H1 (cell line): Measurements from ENCODE around the gene KLHL40. TPM values are rescaled to one million over a fixed set of nuclear protein-coding genes. Genes with fewer than 3 reads are reported as not detected.

ENCODE experiments used
- CTCF ChIA-PET: fragments of 300-600 bp; sonication (Branson Sonifier 250); formaldehyde crosslinking; loops from one replicate; lab custom pipeline; 2021; ENCODE audit not compliant: partially characterized antibody; lab: Charles Lee
- POLR2A ChIA-PET: fragments of 300-600 bp; sonication (Branson Sonifier 250); formaldehyde crosslinking; loops from one replicate; lab custom pipeline; 2021; ENCODE audit warnings: inconsistent platforms; ENCODE audit not compliant: partially characterized antibody; lab: Charles Lee
- DNase-seq, 2 experiments: peaks; one replicate each; pipeline versions ENCODE4 v3.0.0 to v3.0.0-alpha.2; 2010 to 2022; ENCODE audit warnings: low spot score in 2 of 2, low read depth in 1 of 2, mixed read lengths in 1 of 2
- FAIRE-seq: peaks from 2 replicates; lab custom pipeline; 2011; peaks lifted over from hg19 to GRCh38; lab: Jason Lieb, UNC
- H2AFZ ChIP-seq: 2 replicates; pipeline ENCODE4 v1.8.1; 2012; ENCODE audit warnings: low read length, inconsistent platforms
- H2AK5ac ChIP-seq: 2 replicates; pipeline ENCODE4 v1.6.1; 2013; ENCODE audit warnings: low read depth, low read length
- H2BK120ac ChIP-seq: replicated peaks from 2 replicates; pipeline ENCODE3; 2013; ENCODE audit warnings: low read depth, low read length, inconsistent platforms
- H2BK12ac ChIP-seq: 2 replicates; pipeline ENCODE4 v1.6.1; 2013; ENCODE audit warnings: low read depth, low read length
- H2BK15ac ChIP-seq: 2 replicates; pipeline ENCODE4 v1.6.1; 2013; ENCODE audit warnings: low read length
- H2BK20ac ChIP-seq: 2 replicates; pipeline ENCODE4 v1.6.1; 2013; ENCODE audit warnings: low read length
- H2BK5ac ChIP-seq: 2 replicates; pipeline ENCODE4 v1.6.1; 2013; ENCODE audit warnings: low read depth, low read length
- H3K14ac ChIP-seq: 2 replicates; pipeline ENCODE4 v1.6.1; 2013; ENCODE audit warnings: inconsistent platforms; ENCODE audit not compliant: insufficient read length
- H3K18ac ChIP-seq: 2 replicates; pipeline ENCODE4 v1.6.1; 2013; ENCODE audit warnings: low read length; ENCODE audit errors: extremely low read depth
- H3K23ac ChIP-seq: 2 replicates; pipeline ENCODE4 v1.6.1; 2013; ENCODE audit warnings: inconsistent platforms; ENCODE audit not compliant: insufficient read length
- H3K23me2 ChIP-seq: 2 replicates; pipeline ENCODE4 v1.6.1; 2013; ENCODE audit warnings: low read depth, low read length
- H3K27ac ChIP-seq: 2 replicates; pipeline ENCODE4 v1.6.1; 2011; ENCODE audit warnings: low read depth, low read length, inconsistent platforms
- H3K27me3 ChIP-seq, 4 experiments: replicated peaks in 1 of 4; 1 replicate in 1 of 4; 2 replicates in 3 of 4; pipeline versions ENCODE4 v1.6.1 to v1.8.1; 2011 to 2013; ENCODE audit warnings: low read length in 3 of 4, mild to moderate bottlenecking in 3 of 4, inconsistent platforms in 2 of 4, mixed read lengths in 2 of 4, moderate library complexity in 1 of 4; ENCODE audit not compliant: control insufficient read depth in 3 of 4, insufficient read depth in 3 of 4; ENCODE audit errors: extremely low read depth in 1 of 4
- H3K36me3 ChIP-seq, 4 experiments: 2 replicates each; pipeline versions ENCODE4 v1.6.1 to v1.8.1; 2011 to 2013; ENCODE audit warnings: mild to moderate bottlenecking in 4 of 4, low read length in 3 of 4, moderate library complexity in 2 of 4, control low read depth in 1 of 4, inconsistent platforms in 1 of 4; ENCODE audit not compliant: insufficient read depth in 4 of 4, control insufficient read depth in 2 of 4
- H3K4ac ChIP-seq: replicated peaks from 2 replicates; pipeline ENCODE3; 2013; ENCODE audit warnings: low read length, low read depth, mixed read lengths, inconsistent platforms; ENCODE audit not compliant: insufficient read length
- H3K4me1 ChIP-seq, 4 experiments: replicated peaks in 1 of 4; 1 replicate in 1 of 4; 2 replicates in 3 of 4; pipeline versions ENCODE4 v1.6.1 to v1.8.1; 2011 to 2013; ENCODE audit warnings: low read length in 3 of 4, inconsistent platforms in 2 of 4, mixed read lengths in 1 of 4; ENCODE audit not compliant: insufficient read depth in 4 of 4, control insufficient read depth in 3 of 4
- H3K4me2 ChIP-seq, 2 experiments: 2 replicates each; pipeline versions ENCODE4 v1.6.1 to v1.8.1; 2011 to 2013; ENCODE audit warnings: low read depth in 2 of 2, low read length in 2 of 2, control low read depth in 1 of 2, inconsistent platforms in 1 of 2, mild to moderate bottlenecking in 1 of 2; ENCODE audit not compliant: insufficient read depth in 1 of 2
- H3K4me3 ChIP-seq, 4 experiments: fragments of 200-600, 300-600 bp in 1 of 4; sonication (generic), shearing (Covaris generic), sonication (Bioruptor Twin) in 1 of 4; 2 replicates each; pipeline versions ENCODE4 v1.5.1 to v1.8.1; 2011 to 2016; ENCODE audit warnings: low read length in 4 of 4, low read depth in 3 of 4, control low read depth in 2 of 4, inconsistent platforms in 2 of 4, mild to moderate bottlenecking in 2 of 4, mixed read lengths in 1 of 4, moderate library complexity in 1 of 4; ENCODE audit not compliant: insufficient read depth in 2 of 4; ENCODE audit errors: extremely low read depth in 1 of 4
- H3K56ac ChIP-seq: replicated peaks from 2 replicates; pipeline ENCODE3; 2013; ENCODE audit warnings: low read depth, mild to moderate bottlenecking, mixed read lengths, low read length, inconsistent platforms; ENCODE audit not compliant: insufficient read length
- H3K79me1 ChIP-seq: 2 replicates; pipeline ENCODE4 v1.6.1; 2013; ENCODE audit warnings: low read depth, low read length, control low read depth
- H3K79me2 ChIP-seq, 2 experiments: 2 replicates each; pipeline versions ENCODE4 v1.6.1 to v1.8.1; 2012 to 2013; ENCODE audit warnings: low read length in 2 of 2, mild to moderate bottlenecking in 2 of 2, inconsistent platforms in 1 of 2; ENCODE audit not compliant: insufficient read depth in 2 of 2, control insufficient read depth in 1 of 2
- H3K9ac ChIP-seq, 4 experiments: replicated peaks in 1 of 4; 1 replicate in 1 of 4; 2 replicates in 3 of 4; pipeline versions ENCODE4 v1.6.1 to v1.8.1; 2011 to 2013; ENCODE audit warnings: low read depth in 3 of 4, low read length in 3 of 4, control low read depth in 2 of 4, mild to moderate bottlenecking in 2 of 4, moderate library complexity in 2 of 4, inconsistent platforms in 1 of 4; ENCODE audit errors: extremely low read depth in 1 of 4
- H3K9me3 ChIP-seq, 2 experiments: 2 replicates each; pipeline versions ENCODE4 v1.6.1 to v1.8.1; 2012 to 2013; ENCODE audit warnings: mild to moderate bottlenecking in 2 of 2, moderate library complexity in 2 of 2, control low read depth in 1 of 2, inconsistent platforms in 1 of 2, low read depth in 1 of 2, low read length in 1 of 2, mixed read lengths in 1 of 2; ENCODE audit not compliant: insufficient read depth in 2 of 2
- H4K20me1 ChIP-seq, 2 experiments: replicated peaks in 1 of 2; 2 replicates each; pipeline versions ENCODE3 to v1.8.1; 2011 to 2013; ENCODE audit warnings: inconsistent platforms in 2 of 2, low read length in 2 of 2, mild to moderate bottlenecking in 1 of 2; ENCODE audit not compliant: insufficient read depth in 2 of 2, control insufficient read depth in 1 of 2
- H4K5ac ChIP-seq: 2 replicates; pipeline ENCODE4 v1.6.1; 2013; ENCODE audit warnings: low read length, low read depth, mixed read lengths, inconsistent platforms; ENCODE audit not compliant: insufficient read length
- H4K8ac ChIP-seq: 2 replicates; pipeline ENCODE4 v1.8.0; 2013; ENCODE audit warnings: mild to moderate bottlenecking, moderate library complexity, low read length, inconsistent platforms; ENCODE audit not compliant: insufficient read depth; ENCODE audit errors: extremely low read depth
- H4K91ac ChIP-seq: replicated peaks from 2 replicates; pipeline ENCODE3; 2013; ENCODE audit warnings: low read length, mixed read lengths, inconsistent platforms; ENCODE audit not compliant: insufficient read length
- ASH2L ChIP-seq: fragments of 200-600, 300-600 bp; sonication (generic); IDR thresholded peaks from one replicate; pipeline ENCODE4 v1.7.1; 2017; ENCODE audit warnings: low read length
- CBX5 ChIP-seq: fragments of 300-800, 300-1000 bp; sonication (generic); IDR thresholded peaks from 2 replicates; pipeline ENCODE4 v1.7.1; 2016; ENCODE audit warnings: antibody characterized with exemption, low read length, low read depth
- CBX8 ChIP-seq: fragments of 300-800, 300-1000 bp; sonication (generic); IDR thresholded peaks from 2 replicates; pipeline ENCODE4 v1.7.1; 2016; ENCODE audit warnings: low read depth, low read length, borderline replicate concordance
- GABPA ChIP-seq: IDR thresholded peaks from 2 replicates; pipeline ENCODE4 v1.6.1; 2011; ENCODE audit warnings: mild to moderate bottlenecking, low read length, moderate library complexity, borderline replicate concordance; ENCODE audit not compliant: insufficient read depth
- HDAC6 ChIP-seq: IDR thresholded peaks from one replicate; pipeline ENCODE4 v1.7.1; 2012; ENCODE audit warnings: low read depth, mild to moderate bottlenecking, inconsistent platforms, low read length, moderate library complexity
- JUN ChIP-seq: IDR thresholded peaks from 2 replicates; pipeline ENCODE4 v1.6.1; 2011; ENCODE audit warnings: low read depth, mild to moderate bottlenecking, improper control_type of control experiment, low read length
- JUND ChIP-seq: IDR thresholded peaks from 2 replicates; pipeline ENCODE4 v1.6.1; 2011; ENCODE audit warnings: mild to moderate bottlenecking, improper control_type of control experiment, low read length
- NANOG ChIP-seq: IDR thresholded peaks from 2 replicates; pipeline ENCODE4 v1.6.1; 2011; ENCODE audit warnings: low read length, low read depth, mild to moderate bottlenecking, inconsistent platforms; ENCODE audit not compliant: insufficient read depth, poor library complexity, severe bottlenecking
- POU5F1 ChIP-seq: IDR thresholded peaks from 2 replicates; pipeline ENCODE4 v1.6.1; 2011; ENCODE audit warnings: low read depth, mild to moderate bottlenecking, low read length, moderate library complexity
- RBBP5 ChIP-seq: IDR thresholded peaks from 2 replicates; pipeline ENCODE4 v1.7.1; 2012; ENCODE audit warnings: low read depth, mild to moderate bottlenecking, inconsistent platforms, low read length, moderate library complexity, borderline replicate concordance
- SIX5 ChIP-seq: IDR thresholded peaks from 2 replicates; pipeline ENCODE4 v1.6.1; 2011; ENCODE audit warnings: mild to moderate bottlenecking, low read depth, low read length
- SRF ChIP-seq: IDR thresholded peaks from 2 replicates; pipeline ENCODE4 v1.6.1; 2011; ENCODE audit warnings: mild to moderate bottlenecking, low read depth, low read length, moderate library complexity
- TEAD4 ChIP-seq: IDR thresholded peaks from 2 replicates; pipeline ENCODE4 v1.6.1; 2012; ENCODE audit warnings: low read depth, low read length, inconsistent platforms, mixed read lengths
- WGBS, 2 experiments: shearing (Covaris generic) in 1 of 2; methylation state at CpG; one replicate each; pipeline versions ENCODE4 v1.1.6 to v1.1.7; 2013 to 2015; ENCODE audit warnings: low lambda C conversion rate in 2 of 2, mixed read lengths in 2 of 2, inconsistent platforms in 1 of 2, low coverage in 1 of 2, missing lambda C conversion rate in 1 of 2; ENCODE audit not compliant: insufficient replicate concordance in 2 of 2, insufficient coverage in 1 of 2, insufficient read length in 1 of 2; ENCODE audit errors: extremely low coverage in 1 of 2, missing lambda C conversion rate in 1 of 2; 5-methylcytosine and 5-hydroxymethylcytosine counted together
- polyA plus RNA-seq, 7 experiments: library from polyadenylated mRNA; depleted of rRNA in 3 of 7; stranded (reverse) in 5 of 7; unstranded in 2 of 7; fragments of >200 nt in 5 of 7; fragments of 200-250 nt in 2 of 7; gene quantifications; 1 replicate in 5 of 7; 2 replicates in 1 of 7; 4 replicates in 1 of 7; pipeline versions ENCODE4 v1.2.1 to v1.2.3, GENCODE V29; 2011 to 2013; ENCODE audit warnings: missing spikeins in 2 of 7, mixed read lengths in 2 of 7
- total RNA-seq: library from RNA; stranded (reverse); fragmentation: NEBNext Ultra II Directional; extraction: Animal tissue kit (Norgen Biotek cat#: 25700); gene quantifications from 2 replicates; pipeline ENCODE4 v1.2.1, GENCODE V29; 2021

The KLHL40 gene
- total and polyA plus RNA-seq, 2 of the 8 experiments (the other 6 are each of a cell fraction or from before 2014, with no cell fraction given), result 0.02 TPM; not detected in 1

DNA sequence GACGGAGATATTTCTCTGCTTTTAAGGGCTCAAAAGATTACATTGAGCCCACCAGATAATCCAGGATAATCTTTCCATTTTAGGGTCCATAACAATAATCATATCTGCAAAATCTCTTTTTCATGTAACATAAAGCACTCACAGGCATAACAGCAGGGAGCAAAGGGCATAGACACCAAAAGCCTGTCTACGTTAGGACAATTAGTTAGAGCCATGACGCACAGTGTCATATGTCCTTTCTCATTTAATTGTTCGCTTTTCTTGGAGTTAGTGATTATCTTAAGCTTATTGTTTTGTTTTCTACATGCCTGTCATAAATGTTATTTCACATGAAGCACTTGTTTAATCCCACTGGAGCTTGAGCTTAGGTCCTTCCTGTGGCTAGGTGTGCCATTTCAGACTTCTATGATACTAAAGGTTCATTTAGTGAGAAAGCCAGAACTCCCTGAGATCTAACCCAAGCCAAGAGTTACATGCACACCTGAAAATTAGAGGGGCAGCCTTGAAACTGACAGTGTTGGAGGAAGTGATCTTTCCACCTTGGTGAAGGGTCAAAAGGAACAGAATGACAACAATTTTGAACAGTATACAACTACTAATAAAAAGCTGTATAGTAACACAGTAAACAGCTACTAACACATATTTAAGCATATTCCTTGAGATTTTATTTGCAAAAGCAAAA is 29.0 kb downstream of the KLHL40 start:
- H2BK120ac ChIP-seq, result no peak overlapping the region
- no peaks in the 10 kb centered on the region for H3K36me3 ChIP-seq
- WGBS, 2 experiments, result 91% methylated on average over 4 of the region's 4 CpGs; no CpG with 5 or more reads in 1 of the 2 experiments
- H3K4me3 ChIP-seq, result no peak overlapping the region
- no peak overlapping the region for H2BK15ac ChIP-seq
- no peak overlapping the region for H2BK5ac ChIP-seq
- DNase-seq, result no peak
- H3K4me1 ChIP-seq, result no peaks in the 10 kb centered on the region; a peak in 2 of 7 replicates
- no peaks in the 10 kb centered on the region for H4K20me1 ChIP-seq
- no peak overlapping the region for H3K4ac ChIP-seq
- H3K18ac ChIP-seq, result no peak overlapping the region
- no peaks in the 10 kb centered on the region for H3K23me2 ChIP-seq
- no peak overlapping the region for H2BK12ac ChIP-seq
- H3K4me2 ChIP-seq, result no peak overlapping the region
- TF ChIP-seq TEAD4 (no peak), SRF (no peak), JUND (no peak), SIX5 (no peak), ASH2L (no peak), POU5F1 (no peak), NANOG (no peak), RBBP5 (no peak), GABPA (no peak), JUN (no peak), HDAC6 (no peak), CBX8 (no peak), CBX5 (no peak)
- TF ChIP-seq, all 59 proteins: peak for 0
- Histone ChIP-seq H3K27me3 (no peaks in the 10 kb centered on the region), H2AK5ac (no peak overlapping the region), H2BK20ac (no peak overlapping the region), H3K27ac (no peak overlapping the region), H3K56ac (no peak overlapping the region), H2AFZ (no peak overlapping the region), H4K5ac (no peak overlapping the region), H3K23ac (no peak overlapping the region), H3K9ac (no peak overlapping the region), H3K79me1 (no peaks in the 10 kb centered on the region), H3K14ac (no peak overlapping the region), H4K91ac (no peak overlapping the region), H3K79me2 (no peaks in the 10 kb centered on the region), H4K8ac (no peak overlapping the region), H3K9me3 (no peaks in the 10 kb centered on the region)
- ChIA-PET POLR2A (interaction anchor here (2.3 kb wide), 1 partner anchor 11 kb away, joined by 9 read pairs; the partner anchor contains the start of gene HHATL), CTCF (interaction anchor here (1.1 to 11.4 kb wide), 6 partner anchors 9 to 59 kb away, joined by 3 to 53 read pairs (median 5); no protein-coding TSS in a partner anchor)
- no peak for FAIRE-seq
